ENCODE results near the gene PDGFRB. TPM values are rescaled to one million over a fixed set of nuclear protein-coding genes. Genes with fewer than 3 reads are reported as not detected.

PDGFRB gene
- polyA plus RNA-seq, 1 experiment: 276 TPM

DNA sequence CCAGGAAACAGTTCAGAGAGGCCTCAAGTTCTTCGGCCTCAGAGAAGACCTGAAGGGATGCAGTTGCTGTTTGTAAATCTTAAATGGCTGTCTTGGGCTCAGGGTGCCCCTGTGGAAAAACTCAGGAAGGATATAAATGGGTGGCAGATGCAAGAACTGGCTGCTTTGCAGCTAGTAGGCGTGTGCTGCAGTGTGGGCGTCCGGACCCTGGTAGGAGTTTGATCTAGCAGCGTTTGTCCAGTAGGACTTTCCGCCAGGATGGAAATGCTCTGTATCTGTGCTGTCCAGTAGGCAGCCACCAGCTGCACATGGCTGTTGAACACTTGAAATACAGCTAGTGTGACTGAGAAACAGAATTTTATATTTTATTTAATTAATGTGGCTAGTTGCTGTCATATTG lies 18.6 kb upstream of the PDGFRB start:
- Histone ChIP-seq H3K27me3 (ENCODE audit: control insufficient read depth, insufficient read depth, low read length) (peaks cover 7% of the 10 kb centered on the region), H3K36me3 (ENCODE audit: control insufficient read depth, insufficient read depth, low read length) (no peaks in the 10 kb centered on the region), H3K4me3 (ENCODE audit: low read depth, low read length) (no peak overlapping the region)
- ChIA-PET POLR2A (interaction anchor here (0.6 kb wide), 2 partner anchors 40 to 294 kb away, joined by 3 read pairs; no protein-coding TSS in a partner anchor), CTCF (interaction anchor here (0.7 to 5.9 kb wide), 7 partner anchors 10 to 223 kb away, joined by 3 to 38 read pairs (median 3); partner anchors contain the start of genes CDX1 and PDGFRB)
- TF ChIP-seq, protein P1, sequence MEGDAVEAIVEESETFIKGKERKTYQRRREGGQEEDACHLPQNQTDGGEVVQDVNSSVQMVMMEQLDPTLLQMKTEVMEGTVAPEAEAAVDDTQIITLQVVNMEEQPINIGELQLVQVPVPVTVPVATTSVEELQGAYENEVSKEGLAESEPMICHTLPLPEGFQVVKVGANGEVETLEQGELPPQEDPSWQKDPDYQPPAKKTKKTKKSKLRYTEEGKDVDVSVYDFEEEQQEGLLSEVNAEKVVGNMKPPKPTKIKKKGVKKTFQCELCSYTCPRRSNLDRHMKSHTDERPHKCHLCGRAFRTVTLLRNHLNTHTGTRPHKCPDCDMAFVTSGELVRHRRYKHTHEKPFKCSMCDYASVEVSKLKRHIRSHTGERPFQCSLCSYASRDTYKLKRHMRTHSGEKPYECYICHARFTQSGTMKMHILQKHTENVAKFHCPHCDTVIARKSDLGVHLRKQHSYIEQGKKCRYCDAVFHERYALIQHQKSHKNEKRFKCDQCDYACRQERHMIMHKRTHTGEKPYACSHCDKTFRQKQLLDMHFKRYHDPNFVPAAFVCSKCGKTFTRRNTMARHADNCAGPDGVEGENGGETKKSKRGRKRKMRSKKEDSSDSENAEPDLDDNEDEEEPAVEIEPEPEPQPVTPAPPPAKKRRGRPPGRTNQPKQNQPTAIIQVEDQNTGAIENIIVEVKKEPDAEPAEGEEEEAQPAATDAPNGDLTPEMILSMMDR (IDR thresholded peaks at IDR 0.05; ENCODE audit: insufficient read depth, low read depth, low read length): no peak
- no peak for DNase-seq (ENCODE audit: low read depth)

DNA sequence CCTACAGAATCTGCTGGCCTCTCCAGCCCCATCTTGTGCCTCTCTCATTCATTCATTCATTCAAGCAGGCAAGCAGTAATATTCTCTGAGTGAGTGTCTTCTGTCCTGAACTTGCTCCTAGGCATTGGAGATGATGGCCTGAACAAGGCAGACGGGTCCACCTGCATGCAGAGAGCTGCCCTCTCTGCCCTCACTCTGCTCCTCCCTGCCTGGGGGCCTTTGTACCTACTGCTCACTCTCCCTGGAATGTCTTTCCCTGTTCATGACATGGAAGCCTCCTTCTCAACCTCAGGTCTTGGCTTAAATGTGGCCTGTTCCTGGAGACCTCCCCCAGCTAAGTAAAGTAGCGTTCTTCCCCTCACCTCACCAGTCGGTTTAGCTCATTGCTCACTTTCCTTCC lies 17.5 kb upstream of the PDGFRB start:
- Histone ChIP-seq H3K27me3 (ENCODE audit: control insufficient read depth, insufficient read depth, low read length) (peaks cover 9% of the 10 kb centered on the region), H3K36me3 (ENCODE audit: control insufficient read depth, insufficient read depth, low read length) (no peaks in the 10 kb centered on the region), H3K4me3 (ENCODE audit: low read depth, low read length) (no peak overlapping the region)
- ChIA-PET CTCF (interaction anchor here (1.4 to 5.9 kb wide), 3 partner anchors 9 to 42 kb away, joined by 3 to 38 read pairs (median 4); partner anchors contain the start of gene CDX1), POLR2A (no interaction called here)
- DNase-seq (ENCODE audit: low read depth): no peak
- TF ChIP-seq, protein P1 (IDR thresholded peaks at IDR 0.05; ENCODE audit: insufficient read depth, low read depth, low read length): no peak

GRCh38 chr5:150172556-150172955 lies 16.9 kb upstream of the PDGFRB start:
- DNase-seq (ENCODE audit: low read depth): no peak
- Histone ChIP-seq H3K27me3 (ENCODE audit: control insufficient read depth, insufficient read depth, low read length) (peaks cover 9% of the 10 kb centered on the region), H3K4me3 (ENCODE audit: low read depth, low read length) (no peak overlapping the region), H3K36me3 (ENCODE audit: control insufficient read depth, insufficient read depth, low read length) (no peaks in the 10 kb centered on the region)
- POLR2A ChIA-PET: no interaction called here
- CTCF ChIA-PET: interaction anchor here (0.6 to 5.9 kb wide), 4 partner anchors 8 to 42 kb away, joined by 3 to 38 read pairs (median 4); partner anchors contain the start of gene CDX1
- TF ChIP-seq, protein P1 (IDR thresholded peaks at IDR 0.05; ENCODE audit: insufficient read depth, low read depth, low read length): no peak

GRCh38 chr5:150172145-150172544 lies 16.5 kb upstream of the PDGFRB start:
- TF ChIP-seq, protein P1 (IDR thresholded peaks at IDR 0.05; ENCODE audit: insufficient read depth, low read depth, low read length): no peak
- Histone ChIP-seq H3K4me3 (ENCODE audit: low read depth, low read length) (no peak overlapping the region), H3K36me3 (ENCODE audit: control insufficient read depth, insufficient read depth, low read length) (no peaks in the 10 kb centered on the region), H3K27me3 (ENCODE audit: control insufficient read depth, insufficient read depth, low read length) (peaks cover 9% of the 10 kb centered on the region)
- POLR2A ChIA-PET: no interaction called here
- CTCF ChIA-PET: interaction anchor here (0.6 to 5.9 kb wide), 3 partner anchors 8 to 41 kb away, joined by 3 to 38 read pairs (median 3); partner anchors contain the start of gene CDX1
- DNase-seq (ENCODE audit: low read depth): no peak

DNA sequence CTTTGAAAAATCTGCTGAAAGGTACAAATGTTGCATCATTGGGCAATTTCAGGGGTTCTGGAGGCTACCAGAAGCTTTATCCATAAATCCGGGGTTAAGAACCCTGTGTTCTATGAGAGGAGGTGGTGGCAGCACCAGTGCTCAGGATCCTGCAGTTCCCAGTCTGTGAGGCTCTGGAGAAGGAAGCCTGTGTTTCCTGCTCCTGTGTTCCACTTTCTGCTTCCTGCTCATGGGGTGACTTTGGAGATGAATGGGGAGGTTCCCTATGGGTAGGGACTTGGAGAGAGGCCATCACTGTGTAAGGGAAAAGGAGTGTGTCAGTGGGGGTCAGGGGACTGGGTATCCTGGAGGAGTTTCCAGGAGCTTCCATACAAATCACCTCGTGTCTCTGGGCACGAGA lies 13.2 kb upstream of the PDGFRB start:
- Histone ChIP-seq H3K4me3 (ENCODE audit: low read depth, low read length) (no peak overlapping the region), H3K27me3 (ENCODE audit: control insufficient read depth, insufficient read depth, low read length) (peaks cover 9% of the 10 kb centered on the region), H3K36me3 (ENCODE audit: control insufficient read depth, insufficient read depth, low read length) (no peaks in the 10 kb centered on the region)
- no peak for DNase-seq (ENCODE audit: low read depth)
- ChIA-PET CTCF (interaction anchor here (0.5 to 1.8 kb wide), 4 partner anchors 11 to 557 kb away, joined by 3 to 4 read pairs (median 3); no protein-coding TSS in a partner anchor), POLR2A (no interaction called here)
- TF ChIP-seq, protein P1 (IDR thresholded peaks at IDR 0.05; ENCODE audit: insufficient read depth, low read depth, low read length): no peak

Measured in BJ (cell line).